Ureter (tissue), 1 donor: ENCODE results near the gene ZMAT3. TPM values are rescaled to one million over a fixed set of nuclear protein-coding genes. Genes with fewer than 3 reads are reported as not detected.
"Not testable (repeated sequence)": the region's sequence is repeated elsewhere in the genome, so short reads cannot be mapped to it uniquely, and the experiment has no call there.

ENCODE experiments used
- DNase-seq: peaks from one replicate; pipeline ENCODE4 v3.0.0-alpha.2; 2020; ENCODE audit warnings: low spot score
- total RNA-seq: library from RNA; stranded (reverse); gene quantifications from one replicate; pipeline ENCODE4 v1.2.4, GENCODE V29; 2023
- donor health status: DM: yes; HTN: yes; CAD: no.

ZMAT3 gene, protein sequence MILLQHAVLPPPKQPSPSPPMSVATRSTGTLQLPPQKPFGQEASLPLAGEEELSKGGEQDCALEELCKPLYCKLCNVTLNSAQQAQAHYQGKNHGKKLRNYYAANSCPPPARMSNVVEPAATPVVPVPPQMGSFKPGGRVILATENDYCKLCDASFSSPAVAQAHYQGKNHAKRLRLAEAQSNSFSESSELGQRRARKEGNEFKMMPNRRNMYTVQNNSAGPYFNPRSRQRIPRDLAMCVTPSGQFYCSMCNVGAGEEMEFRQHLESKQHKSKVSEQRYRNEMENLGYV
- total RNA-seq, result 16.7 TPM

DNA sequence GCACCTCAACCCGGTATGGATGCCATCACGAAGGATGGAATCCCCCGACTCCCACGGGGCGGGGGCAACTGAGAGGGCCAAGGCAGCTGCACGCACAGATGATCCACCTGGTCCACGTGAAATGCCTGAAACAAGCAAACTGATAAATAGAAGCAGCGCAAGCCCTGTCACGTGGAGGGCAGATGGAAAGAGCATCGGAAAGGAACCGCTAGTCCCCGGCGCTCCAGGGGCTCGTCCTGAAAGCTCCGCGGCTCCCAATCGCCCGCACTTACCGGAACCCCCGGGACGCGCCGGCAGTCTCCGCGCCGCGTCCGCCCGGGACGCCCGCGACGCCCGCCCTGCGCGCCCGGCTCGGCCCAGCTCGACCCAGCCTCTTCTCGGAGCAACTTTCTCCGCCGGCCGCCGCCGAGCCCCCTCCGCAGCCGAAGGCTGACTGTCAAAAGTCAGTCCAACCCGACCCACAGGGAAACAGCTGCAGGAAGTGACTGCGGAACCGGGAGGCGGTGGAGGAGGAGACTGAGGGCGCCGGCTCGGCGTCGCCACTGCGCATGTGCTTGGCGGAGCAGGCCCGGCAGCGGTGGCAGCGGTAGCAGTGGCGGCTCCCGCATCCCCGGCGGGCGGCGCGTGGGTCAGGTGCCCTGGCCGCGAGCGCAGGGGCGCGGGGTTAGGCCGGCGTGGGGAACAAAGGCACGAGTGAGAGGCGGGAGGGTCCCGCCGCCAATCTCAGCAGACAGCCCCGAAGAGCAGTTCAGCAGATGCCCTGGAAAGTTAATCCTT is at the start of gene ZMAT3:
Gene ZMAT3 (minus strand): TSS at position 487 of the 777 bp plus-strand sequence. CDS start 4,057 bp downstream, outside the sequence.
- DNase-seq, result peak; percentile 87

DNA sequence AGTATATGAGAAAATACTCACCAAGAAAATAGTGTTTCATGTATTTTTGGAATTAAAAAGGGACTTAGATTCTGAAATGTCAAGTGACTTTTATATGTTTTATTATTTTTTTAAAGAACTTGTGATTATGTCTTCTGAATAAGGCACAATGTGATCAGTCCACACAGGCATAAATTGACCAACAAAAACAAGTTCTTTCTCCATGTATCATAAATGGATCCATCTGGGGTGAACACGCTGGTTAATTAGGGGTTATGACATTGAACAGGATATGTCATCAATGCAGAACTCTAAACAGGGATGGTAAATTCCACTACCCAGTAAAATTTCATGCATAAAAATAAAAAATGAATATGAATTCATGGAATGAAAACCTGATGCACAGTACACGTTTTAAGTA is 45.2 kb upstream of the ZMAT3 start:
- no peak for DNase-seq

DNA sequence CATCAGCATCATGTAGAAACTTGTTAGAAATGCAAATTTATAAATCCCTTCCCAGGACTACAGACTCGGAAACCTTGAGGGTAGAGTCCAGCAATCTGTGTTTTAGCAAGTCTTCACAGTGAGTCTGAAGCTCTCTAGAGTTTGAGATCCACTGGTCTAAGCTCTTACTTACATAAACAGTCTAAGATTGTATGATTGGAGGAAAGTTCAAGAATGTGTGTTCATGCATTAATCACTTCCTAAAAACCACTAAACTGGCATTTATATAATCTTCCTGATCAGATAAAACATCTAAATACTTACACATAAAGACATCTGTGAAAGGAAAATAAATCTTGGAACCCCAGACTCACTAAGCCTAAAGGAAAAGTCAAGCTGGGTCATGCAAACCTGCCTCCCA is 43.8 kb upstream of the ZMAT3 start:
- not testable (repeated sequence) for DNase-seq

DNA sequence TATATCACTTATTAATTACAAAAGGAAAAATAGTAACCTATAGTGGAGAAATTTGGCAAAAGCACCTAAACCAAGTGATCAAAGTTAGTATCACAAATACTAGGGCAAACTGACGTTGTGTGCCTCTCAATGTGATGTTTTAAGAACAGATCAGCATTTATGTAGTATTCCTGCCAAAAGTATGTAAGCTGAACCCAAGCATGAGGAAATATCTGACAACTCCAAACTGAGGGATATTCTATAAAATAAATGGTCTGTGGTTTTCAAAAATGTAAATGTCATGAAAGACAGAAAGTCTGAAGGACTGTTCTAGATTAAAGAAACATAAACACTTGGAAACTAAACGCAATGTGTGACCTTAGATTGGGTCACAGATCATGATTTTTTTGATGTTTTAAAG is 42.3 kb upstream of the ZMAT3 start:
- DNase-seq, result no peak

DNA sequence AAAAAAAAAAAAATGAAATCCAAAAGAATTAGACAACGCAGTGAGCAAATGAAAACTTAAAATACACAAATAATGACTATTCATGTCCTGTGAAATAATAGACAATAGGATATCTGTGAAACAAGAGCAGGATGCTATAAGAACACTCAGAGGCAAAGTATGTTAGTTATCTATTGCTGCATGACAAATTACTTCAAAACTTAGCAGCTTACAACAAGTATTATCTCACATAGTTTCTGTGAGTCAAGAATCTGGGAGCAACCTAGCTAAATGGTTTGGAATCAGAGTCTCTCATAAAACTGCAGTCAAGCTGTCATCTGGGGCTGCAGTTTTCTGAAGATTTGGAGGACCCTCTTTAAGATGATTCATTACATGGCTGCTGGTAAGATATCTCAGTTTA is 36.5 kb upstream of the ZMAT3 start:
- no peak for DNase-seq

DNA sequence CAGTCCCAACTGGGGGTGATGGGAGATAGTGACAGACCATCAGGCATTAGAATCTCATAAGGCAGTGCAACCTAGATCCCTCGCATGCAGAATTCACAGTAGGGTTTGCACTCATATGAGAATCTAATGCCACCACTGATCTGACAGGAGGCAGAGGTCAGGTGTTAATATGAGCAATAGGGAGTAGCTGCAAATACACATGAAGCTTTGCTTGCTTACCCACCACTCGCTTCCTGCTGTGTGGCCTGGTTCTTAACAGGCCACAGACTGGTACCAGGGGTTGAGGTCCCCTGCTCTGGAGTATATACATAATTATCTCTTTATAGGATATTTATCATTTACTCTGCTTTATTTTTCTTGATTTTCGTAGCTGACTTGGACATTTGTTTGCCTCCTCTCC is 36.0 kb upstream of the ZMAT3 start:
- no peak for DNase-seq

DNA sequence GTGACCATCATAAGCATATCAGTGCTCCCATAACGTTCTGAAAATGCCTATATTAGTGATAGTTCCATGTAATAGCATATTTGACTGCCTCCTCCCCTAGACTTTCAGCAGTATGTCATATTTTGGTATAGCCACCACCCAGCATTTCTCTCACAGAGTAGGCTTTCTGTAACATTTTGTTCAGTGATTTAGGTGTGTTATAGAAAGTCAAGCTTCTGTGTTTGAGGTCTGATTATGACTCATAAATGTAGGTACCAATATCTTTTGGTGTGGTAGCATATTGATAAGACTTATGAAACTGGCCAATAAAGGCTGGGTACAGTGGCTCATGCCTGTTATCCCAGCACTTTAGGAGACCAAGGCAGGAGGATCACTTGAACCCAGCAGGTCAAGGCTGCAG is 34.3 kb upstream of the ZMAT3 start:
- DNase-seq, result no peak

DNA sequence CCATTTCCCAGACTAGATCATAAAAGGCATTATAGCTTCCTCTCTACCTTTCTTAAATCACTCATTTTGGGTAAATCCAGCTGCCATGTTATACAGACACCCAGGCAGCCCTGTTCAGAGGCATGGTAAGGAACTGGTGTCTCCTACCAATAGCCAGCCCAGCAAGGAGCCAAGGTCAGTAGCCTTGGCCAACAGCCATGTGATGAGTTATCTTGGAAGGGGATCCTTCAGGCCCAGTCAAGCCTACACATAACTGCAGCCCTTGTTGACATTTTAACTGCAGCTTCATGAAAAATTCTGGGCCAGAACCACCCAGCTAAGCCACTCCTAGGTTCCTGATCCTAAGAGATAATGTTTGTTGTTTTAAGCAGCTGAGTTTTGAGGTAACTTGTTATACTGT is 29.0 kb upstream of the ZMAT3 start:
- DNase-seq, result no peak

DNA sequence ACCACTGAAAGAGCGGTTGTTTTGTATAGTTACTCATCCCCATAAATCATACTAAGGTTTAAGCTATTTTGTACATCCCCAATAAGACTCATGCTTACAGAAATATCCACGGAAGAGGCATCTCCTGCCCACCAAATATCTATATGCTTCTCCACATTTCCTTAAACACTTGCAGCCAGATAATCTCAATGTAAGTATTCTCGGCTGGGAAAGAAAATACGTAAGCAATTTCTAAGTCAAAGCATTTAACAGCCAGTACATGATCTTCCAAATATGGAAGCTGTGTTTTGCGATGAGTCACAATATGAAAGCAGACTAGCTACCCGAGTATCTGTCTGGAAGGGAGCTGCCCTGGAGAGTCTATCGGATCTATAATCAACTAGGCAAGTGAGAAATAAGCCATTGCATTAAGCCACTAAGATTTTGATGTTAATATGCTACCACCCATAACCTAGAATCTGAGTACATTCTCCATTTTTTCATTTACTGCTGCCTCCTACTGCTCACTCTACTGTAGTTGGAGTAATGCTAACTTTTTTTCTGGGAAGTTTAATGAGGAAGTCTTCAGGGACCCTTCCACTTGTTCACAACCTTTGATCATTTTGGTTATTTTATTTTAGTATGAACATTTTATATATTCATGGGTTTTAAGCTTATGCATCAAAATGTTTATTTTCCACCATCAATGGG is 26.9 kb upstream of the ZMAT3 start:
- no peak for DNase-seq

DNA sequence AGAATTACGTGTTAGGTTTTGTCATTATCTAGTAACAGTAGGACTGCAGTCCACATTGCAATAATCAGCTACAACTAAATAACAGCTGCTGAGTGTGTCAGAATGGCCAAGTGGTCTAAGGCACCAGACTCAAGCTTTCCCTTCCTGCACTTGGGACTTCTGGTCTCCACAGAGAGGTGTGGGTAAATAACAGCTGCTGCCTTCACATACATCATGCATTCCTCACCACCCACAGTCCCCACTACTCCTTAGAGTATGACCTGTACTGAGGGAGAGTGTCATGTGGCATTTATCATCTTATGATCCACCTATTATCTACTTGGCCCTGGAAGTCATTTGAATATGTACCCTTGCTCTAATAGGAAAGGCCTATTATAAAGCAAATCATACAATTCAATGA is 22.2 kb upstream of the ZMAT3 start:
- DNase-seq, result no peak

DNA sequence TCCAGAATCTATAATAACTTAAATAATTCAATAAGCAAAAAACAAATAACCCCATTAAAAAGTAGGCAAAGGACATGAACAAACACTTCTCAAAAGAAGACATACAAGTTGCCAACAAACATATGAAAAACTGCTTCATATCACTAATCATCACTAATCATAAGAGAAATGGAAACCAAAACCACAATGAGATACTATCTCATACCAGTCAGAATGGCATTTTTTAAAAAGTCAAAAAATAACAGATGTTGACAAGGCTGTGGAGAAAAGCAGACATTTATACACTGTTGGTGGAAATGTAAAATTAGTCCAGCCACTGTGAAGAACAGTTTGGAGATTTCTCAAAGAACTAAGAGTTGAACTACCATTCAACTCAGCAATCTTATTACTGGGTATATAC is 19.5 kb upstream of the ZMAT3 start:
- no peak for DNase-seq

DNA sequence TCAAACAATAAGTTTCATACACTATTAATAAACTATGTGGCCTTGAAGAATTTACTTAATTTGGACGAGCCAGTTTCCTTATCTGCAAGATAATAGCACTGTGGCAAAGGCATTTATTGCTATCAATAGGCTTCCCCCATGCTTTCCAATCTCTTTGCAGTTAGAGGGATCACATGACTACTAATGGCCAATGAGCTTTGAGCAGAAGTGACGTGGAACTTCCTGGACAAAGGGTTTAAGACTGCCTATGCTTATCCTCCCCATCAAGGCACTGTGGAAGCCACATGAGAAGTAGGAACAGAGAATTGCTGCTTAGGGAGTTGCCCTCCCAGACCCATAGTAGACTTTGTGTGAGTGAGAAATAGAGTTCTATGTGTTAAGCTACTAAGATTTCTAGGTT is 16.7 kb upstream of the ZMAT3 start:
- no peak for DNase-seq

DNA sequence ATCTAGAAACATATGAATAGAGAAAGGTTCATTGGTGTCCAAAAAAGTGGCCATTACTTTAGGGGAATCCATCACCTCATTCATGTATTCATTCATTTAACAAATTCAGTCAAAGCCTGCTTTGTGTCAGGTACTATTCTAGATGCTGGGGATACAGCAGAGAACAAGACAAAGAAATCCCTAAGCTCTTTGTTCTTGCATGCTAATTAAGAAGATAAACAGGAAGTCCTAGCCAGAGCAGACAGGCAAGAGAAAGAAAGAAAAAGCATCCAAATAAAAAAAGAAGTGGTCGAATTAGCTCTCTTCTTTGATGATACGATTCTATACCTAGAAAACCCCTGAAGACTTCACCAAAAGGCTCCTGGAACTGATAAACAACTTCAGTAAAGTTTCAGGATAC is 12.4 kb upstream of the ZMAT3 start:
- DNase-seq, result no peak

DNA sequence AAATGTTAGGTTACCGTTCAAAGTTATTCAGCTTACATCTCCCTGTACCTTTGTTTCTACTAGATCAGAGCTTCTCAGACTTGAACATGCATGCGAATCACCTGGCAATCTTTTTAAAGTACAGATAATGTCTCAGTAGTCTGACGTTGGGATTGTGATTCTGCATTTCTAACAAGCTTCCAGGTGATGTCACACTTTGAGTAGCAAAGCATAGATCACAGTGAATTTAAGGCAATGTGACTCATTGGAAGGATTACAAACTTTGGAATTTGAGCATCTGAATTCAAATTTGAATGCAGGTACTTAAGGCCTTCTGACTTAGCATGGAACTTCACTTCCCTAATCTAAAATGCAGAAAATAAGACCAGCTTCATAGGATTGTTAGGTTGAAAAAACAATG is 10.8 kb upstream of the ZMAT3 start:
- no peak for DNase-seq

DNA sequence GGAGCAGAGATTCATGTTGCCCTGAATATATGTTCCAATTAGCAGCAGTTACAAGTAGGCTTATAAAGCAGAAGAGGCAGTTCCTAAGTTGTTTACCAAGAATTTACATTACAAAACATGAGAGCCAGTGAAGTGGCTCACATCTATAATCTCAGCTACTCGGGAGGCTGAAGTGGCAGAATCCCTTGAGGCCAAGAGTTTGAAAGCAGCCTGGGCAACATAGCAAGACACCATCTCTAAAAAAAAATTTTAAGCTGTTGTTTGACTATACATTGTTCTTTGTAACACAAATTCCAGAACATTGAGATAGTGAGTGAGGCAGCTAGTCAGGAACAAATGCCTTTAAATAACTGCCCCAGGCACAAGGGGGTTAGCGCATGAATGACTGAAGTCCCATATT is 10.3 kb upstream of the ZMAT3 start:
- no peak for DNase-seq

DNA sequence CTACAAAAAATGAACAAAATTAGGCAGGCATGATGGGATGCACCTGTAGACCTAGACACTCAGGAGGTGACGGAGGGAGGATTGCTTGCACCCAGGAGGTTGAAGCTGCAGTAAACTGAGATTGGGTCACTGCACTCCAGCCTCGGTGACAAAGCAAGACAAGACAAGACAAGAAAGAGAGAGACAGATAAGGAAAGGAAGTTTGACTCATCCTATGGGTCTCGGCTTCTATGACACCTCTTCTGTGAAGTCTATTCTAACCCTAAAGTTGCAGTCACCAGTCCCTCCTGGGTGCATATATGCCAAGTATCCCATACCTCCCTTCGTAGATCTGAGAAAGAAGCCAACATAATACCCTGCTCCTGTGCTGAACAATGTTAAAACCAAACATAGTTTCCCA is 7.9 kb upstream of the ZMAT3 start:
- no peak for DNase-seq

DNA sequence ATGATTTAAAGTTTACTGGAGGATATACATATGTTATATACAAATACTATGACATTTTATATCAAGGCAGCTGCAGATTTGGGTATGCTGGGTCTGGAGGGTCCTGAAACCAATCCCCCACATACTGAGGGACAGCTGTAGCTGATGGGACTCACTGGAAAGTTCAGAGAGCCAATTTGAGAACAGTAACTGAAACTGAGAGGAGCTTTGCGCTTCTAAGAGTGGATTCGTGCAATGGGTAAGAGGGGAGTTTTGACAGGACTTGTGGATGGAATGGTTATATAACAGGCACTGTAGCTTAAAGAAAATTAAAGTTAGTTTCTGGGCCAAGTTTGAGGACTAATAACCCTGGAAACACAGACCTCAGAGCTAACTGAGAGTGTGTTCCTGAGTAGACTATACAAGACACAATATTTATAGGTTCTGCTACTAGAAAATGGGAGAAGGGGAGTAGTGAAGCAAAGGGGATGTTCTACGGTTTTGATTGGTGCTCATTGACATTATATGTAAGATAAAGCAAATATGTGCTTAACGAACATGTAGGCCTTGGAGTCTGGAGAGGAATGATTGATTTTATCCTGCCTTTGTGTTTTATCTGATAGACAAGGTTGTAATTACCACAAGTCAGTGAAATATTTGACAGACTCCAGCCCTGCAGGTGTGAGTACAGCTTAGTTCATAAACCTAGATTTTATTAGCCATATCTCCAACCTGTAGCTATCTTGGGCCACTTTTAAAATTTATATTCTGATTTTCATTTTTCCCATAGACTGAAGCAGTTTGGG is 4.8 kb upstream of the ZMAT3 start:
- DNase-seq, result no peak

DNA sequence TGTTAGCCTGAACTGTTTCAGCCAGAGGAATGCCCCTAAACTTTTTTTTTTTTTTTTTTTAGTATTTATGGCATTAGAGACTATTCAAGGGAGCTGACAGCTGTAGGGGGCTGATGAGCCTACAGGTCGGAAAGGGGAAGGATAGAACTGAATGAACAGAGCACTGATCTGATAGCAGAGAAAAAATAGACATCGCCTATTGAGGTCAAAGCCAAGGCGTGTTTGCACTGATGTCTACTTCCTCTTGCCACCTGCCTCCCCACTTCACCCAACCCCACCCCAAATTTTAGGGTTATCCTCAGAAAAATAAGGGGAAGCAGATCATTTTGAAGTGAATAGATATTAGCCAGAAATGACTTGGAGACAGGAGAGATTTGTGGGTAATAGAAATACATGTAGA is 3.0 kb upstream of the ZMAT3 start:
- DNase-seq, result no peak

DNA sequence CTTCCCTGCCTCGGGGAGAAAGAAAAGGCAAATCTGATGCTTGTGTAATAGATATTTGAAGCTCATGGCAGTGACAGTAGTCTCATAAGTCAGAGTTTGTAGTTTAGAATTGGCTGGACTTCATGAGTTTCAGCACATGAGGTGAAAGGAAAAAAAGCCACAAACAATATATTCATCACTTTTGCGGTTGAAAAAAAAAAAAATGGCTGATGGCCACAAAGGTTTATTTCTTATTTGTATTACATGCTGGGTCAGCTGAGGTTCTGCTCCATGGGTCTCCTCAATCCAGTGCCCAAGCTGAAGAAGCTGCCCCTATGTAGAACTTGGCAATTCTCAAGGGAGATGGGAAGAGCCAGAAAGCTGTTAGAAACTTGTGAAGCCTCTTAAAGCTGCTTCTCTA is 2.2 kb upstream of the ZMAT3 start:
- DNase-seq, result no peak

DNA sequence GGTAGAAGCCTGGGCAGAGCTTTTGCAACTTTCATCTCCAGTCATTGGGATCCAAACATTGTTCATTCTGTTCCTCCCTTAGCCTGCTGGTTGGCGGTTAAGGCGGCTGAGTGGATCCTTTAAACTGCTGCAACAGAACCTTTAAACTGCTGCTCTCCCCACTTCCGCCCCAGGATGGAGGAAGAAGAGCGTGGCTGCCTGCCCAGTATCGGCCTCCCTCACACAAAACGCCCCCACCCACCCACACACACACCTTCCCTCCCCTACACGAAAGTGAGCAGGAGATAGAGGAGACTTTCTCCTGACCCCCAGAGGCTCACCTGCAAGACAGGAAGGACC is 460 bp upstream of the ZMAT3 start:
- DNase-seq, result no peak

DNA sequence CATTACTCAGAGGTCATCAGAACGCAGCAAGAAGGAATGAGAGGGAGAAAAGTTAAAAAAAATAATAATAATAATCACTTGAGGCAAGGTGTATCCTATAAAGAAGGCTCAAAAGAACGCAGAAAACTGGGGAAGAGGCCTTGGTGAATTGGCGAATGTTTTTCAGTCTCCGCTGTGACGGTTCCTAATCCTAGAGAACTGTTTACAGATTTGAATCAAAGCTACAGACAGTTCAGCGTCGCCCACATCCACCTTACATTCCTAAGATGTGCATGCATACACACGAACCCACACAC is 634 bp downstream of the ZMAT3 start:
- DNase-seq, result no peak

DNA sequence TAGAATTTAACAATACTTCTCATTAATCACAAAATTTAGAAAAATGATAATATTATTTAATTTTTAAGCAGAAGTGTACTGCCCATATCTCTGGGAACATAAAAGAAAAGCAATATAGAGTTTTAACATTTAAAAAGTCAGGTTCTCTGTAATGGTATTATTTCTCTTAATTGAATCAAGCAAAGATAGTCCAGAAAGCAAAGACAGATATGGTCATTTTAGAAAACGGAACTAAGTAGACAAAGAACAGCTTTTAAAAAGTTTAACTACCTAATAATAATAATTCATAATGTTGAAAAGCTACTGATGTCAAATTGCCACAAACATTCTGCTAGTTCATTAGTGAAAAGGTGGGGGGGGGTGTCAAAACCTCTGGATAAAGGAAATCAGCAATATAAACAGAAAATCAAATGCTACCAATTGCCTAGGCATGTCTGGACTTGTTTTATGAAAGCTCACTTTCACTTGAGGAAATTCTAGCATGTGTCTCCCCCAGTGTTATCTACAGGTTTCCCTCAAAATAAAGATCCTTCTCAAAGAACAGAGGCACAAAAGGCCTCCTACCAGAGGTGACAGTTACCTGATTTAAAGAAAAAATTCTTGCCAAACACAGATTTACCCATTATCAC is 1.7 kb downstream of the ZMAT3 start:
- DNase-seq, result no peak
